T47D (cell line): ENCODE results near the gene RASSF3.

Source experiments
- DNase-seq, 2 experiments: peaks; one replicate each; pipeline versions ENCODE4 v3.0.0 to v3.0.0-alpha.2; 2011 to 2012; ENCODE audit warnings: low read depth in 1 of 2, low spot score in 1 of 2
- JUND ChIP-seq: IDR thresholded peaks from 2 replicates; pipeline ENCODE4 v1.6.1; 2012; ENCODE audit warnings: low read depth
- in situ Hi-C: cut with HindIII; loops from 2 replicates; pipeline ENCODE4 v1.10.0; 2016; ENCODE audit warnings: low sequenced_read_pairs, low pct_unique_long_range_greater_than_20kb

RASSF3 gene

GRCh38 chr12:64655141-64655540, 44.8 kb downstream of the RASSF3 start:
- TF ChIP-seq JUND: no peak
- in situ Hi-C loops: no loop called here
- no peak for DNase-seq

DNA sequence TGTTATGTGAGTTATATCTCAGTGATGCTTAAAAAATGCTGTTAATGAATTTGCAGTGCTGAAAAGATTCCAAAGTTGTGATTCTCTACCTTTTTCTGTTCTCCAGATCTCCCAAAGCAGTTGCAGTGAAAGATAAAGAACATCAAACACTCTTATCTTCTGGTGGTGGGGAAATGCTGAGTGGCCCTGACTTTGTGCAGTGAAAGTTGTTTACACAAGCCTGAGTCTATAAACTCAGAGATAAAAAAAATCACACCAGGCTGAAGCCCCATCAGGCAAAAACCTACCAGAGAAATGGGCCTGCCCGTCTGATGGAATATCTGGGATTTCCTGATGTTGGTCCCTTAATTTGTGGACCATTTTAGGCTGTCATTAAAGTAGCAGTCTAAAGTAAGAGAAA, 46.1 kb downstream of the RASSF3 start:
- DNase-seq: no peak
- in situ Hi-C loops: no loop called here
- TF ChIP-seq JUND: no peak

- TF ChIP-seq JUND: no peak
- in situ Hi-C loops: no loop called here
- DNase-seq: no peak
Observed at GRCh38 chr12:64658892-64659481, 48.7 kb downstream of the RASSF3 start.

DNA sequence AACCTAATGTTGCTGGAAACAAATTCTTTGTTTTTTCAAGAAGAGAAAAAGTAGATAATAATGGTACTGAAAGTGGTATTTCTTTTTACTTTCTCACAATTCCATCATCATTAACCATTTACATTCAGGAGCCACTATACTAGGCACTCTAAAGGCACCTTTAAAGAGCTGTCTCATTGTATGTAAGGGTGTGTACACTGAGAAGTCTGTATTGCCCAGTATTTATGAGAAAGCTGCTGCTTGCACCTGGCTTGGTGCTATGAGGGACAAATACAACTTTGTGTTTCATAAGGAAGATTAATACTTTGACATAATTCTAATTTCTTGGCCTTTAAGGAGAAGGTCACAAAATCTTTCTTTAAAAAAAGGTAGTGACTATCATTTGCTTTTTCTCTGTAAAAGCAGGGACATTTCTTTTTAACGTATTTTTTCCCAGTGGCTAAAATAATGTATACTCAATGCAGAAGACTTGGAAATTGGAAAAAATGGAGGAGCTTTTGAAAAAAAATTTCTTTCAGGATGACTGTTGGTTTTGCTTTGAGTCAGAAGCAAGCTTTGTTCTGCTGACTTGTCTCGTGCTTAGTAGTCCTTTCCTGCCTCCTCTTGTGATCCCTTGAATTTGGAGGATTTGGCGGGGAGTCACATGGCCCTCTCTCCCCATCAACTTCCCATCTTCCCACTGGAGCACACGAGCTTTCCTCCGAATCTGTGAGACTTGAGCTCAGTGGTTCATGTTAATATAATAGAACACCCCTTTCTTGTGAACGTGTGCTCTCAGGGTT, 50.1 kb downstream of the RASSF3 start:
- in situ Hi-C loops: no loop called here
- TF ChIP-seq JUND: no peak
- no peak for DNase-seq

GRCh38 chr12:64663015-64663414, 52.7 kb downstream of the RASSF3 start:
- no peak for TF ChIP-seq JUND
- no peak for DNase-seq
- in situ Hi-C loops: no loop called here

- no peak for TF ChIP-seq JUND
- peak in 1 of 2 experiments; percentile 63 for DNase-seq
- in situ Hi-C loops: no loop called here
Observed at GRCh38 chr12:64665514-64665913, 55.2 kb downstream of the RASSF3 start.

DNA sequence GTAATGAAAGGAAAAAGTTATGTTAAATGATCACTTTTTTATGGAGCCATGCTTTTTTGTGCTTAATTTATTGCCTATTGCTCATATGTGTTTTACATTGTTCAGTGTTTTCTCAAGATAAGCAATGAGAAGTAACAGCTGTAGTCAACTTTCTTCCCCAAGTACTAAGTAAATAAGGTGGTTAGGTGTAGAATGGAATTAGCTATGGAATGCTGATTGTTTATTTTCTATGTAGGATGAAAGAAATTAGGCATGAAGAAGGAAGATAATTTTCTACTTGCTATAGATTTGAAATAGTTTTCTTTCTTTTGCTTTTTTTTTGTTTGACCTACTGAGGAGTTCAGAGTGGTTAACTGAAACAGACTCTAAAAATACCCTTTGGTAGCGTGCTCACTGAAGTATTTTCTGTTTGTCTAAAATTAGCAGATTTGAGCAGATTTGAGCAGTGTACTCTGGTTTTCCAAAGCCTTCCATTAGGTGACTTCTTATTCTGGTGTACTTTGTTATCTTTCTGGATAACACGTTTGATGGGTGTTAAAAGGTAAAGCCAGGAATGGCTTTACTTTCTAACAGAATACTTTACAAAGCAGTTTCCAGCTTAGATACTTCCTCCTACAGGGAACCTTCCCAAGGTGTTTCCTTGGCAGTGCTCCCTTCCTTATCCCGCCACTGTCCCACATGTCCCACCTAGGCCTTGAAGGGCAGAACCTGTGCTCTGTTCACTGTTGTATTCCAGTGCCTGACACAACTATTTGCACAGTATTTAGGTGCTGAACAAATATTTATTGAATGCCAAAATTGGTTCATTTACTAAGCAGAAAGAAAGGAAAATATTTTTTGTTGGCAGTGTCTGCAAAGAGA, 56.0 kb downstream of the RASSF3 start:
- DNase-seq: no peak
- TF ChIP-seq JUND: no peak
- in situ Hi-C loops: no loop called here

DNA sequence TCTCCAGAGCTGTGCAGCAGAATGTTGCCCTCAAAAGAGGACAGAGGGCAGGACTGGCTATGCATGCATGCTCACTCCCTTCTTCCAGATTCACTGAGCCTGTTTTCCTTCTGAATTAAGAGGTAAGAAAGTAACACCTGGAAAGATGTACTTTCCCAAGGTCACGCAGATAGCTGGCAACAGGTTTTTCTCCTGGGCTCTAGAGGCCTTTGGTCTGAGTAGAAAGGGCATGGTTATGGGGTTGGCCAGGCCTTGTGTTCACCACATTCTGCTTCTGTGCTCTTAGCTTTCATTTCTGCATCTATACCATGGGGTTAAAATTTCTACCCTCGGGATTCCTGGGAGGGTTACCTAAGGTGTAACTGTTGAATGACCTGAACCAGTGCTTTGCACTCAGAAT, 57.5 kb downstream of the RASSF3 start:
- in situ Hi-C loops: no loop called here
- DNase-seq: no peak
- no peak for TF ChIP-seq JUND

GRCh38 chr12:64669270-64669842, 59.1 kb downstream of the RASSF3 start:
- peak in 1 of 2 experiments; percentile 48 for DNase-seq
- in situ Hi-C loops: no loop called here
- no peak for TF ChIP-seq JUND

- no peak for DNase-seq
- in situ Hi-C loops: no loop called here
- TF ChIP-seq JUND: no peak
Observed at GRCh38 chr12:64670019-64670418, 59.7 kb downstream of the RASSF3 start.

GRCh38 chr12:64670919-64671639, 60.8 kb downstream of the RASSF3 start:
- TF ChIP-seq JUND: no peak
- peak in 1 of 2 experiments; percentile 52 for DNase-seq
- in situ Hi-C loops: no loop called here

- no peak for TF ChIP-seq JUND
- in situ Hi-C loops: no loop called here
- peak in 1 of 2 experiments; percentile 37 for DNase-seq
Observed at GRCh38 chr12:64671681-64672080, 61.4 kb downstream of the RASSF3 start.
